Fibroblast of skin of right biceps (primary cell): ENCODE results near the gene TMEM117.
"Not testable (repeated sequence)": the region's sequence is repeated elsewhere in the genome, so short reads cannot be mapped to it uniquely, and the experiment has no call there.

Source experiments
- DNase-seq: peaks from one replicate; pipeline ENCODE4 v3.0.0-alpha.2; 2013

TMEM117 gene

GRCh38 chr12:43841253-43841652 is 5.4 kb downstream of the TMEM117 start:
- no peak for DNase-seq

DNA sequence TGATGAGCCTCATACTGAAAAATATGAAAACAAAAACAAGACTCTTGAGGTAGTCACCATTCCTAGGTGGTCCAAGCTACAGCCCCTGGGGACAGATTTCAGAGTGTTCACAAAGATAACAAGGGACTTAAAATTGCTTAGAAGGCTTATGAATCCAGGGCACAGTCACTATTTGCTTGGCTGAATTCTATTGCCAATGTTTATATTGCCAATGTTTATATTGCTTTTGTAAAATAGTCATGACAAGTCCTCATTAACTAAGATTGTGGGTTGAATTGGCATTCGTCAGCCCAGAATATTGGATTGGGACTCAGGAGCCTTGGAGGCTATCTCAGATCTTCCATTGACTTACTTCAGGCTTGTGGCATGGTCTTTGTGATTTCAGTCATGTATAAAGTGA is 6.4 kb downstream of the TMEM117 start:
- no peak for DNase-seq

- DNase-seq = peak; percentile 57
These were observed 11.7 kb downstream of the TMEM117 start for GRCh38 chr12:43847425-43848225.

GRCh38 chr12:43848226-43848507 is 12.3 kb downstream of the TMEM117 start:
- no peak for DNase-seq

GRCh38 chr12:43848786-43849185 is 12.9 kb downstream of the TMEM117 start:
- no peak for DNase-seq

DNA sequence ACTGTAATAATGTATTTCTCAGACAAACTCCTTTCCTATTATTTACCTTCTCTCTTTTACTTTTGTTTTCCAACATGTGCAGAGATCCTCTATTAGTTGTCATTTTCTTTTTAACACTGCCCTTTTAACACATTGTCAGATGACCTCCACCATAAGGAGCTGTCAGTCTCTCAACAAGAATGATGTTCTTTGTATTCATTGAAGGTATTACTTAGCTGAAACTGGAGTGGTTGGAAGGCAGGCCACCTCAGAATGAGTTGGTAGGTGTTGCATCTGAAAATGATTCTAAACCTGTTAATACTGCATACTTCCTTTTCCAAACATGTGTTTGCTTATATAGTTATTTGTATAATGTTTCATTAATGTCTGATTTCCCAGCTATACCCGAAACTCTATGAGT is 16.9 kb downstream of the TMEM117 start:
- no peak for DNase-seq

DNA sequence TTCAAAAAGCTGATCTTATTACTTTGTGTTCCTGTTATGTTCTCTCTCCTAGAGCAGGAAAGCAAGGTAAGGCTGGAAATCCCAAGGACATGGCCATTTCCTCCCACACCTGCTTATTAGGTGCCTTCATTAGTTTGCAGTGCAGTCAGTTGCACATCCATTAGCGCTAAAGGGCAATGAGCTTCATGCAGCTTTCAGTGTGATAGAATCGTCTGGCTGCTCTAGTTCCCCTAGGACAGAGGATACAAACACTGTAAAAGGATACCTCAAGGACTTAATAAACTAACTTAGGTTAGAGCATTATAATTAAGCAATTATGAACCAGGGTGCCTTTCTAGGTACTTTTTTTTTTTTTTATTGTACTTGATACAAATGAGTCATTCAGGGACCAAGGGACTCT is 21.1 kb downstream of the TMEM117 start:
- no peak for DNase-seq

DNA sequence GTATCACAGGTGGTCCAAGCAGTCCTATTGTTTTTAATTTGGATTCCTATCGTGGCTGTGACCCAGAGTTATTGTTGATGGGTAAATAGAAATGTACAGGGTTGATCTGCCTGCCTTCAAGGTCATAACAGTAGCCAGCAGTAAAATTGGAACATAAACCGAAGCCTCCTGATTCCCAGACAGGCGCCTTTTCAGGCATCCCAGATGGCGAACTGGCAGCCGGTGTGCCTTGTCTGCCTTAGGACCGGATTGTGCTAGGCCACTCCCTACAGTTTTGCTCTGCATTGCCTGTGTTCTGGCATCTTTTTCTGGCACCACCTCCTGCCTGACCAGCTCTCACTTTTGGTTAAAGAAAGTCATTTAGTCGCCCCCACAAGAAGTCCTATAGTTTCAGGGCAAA is 22.2 kb downstream of the TMEM117 start:
- DNase-seq = no peak

GRCh38 chr12:43858991-43859390 is 23.1 kb downstream of the TMEM117 start:
- no peak for DNase-seq

DNA sequence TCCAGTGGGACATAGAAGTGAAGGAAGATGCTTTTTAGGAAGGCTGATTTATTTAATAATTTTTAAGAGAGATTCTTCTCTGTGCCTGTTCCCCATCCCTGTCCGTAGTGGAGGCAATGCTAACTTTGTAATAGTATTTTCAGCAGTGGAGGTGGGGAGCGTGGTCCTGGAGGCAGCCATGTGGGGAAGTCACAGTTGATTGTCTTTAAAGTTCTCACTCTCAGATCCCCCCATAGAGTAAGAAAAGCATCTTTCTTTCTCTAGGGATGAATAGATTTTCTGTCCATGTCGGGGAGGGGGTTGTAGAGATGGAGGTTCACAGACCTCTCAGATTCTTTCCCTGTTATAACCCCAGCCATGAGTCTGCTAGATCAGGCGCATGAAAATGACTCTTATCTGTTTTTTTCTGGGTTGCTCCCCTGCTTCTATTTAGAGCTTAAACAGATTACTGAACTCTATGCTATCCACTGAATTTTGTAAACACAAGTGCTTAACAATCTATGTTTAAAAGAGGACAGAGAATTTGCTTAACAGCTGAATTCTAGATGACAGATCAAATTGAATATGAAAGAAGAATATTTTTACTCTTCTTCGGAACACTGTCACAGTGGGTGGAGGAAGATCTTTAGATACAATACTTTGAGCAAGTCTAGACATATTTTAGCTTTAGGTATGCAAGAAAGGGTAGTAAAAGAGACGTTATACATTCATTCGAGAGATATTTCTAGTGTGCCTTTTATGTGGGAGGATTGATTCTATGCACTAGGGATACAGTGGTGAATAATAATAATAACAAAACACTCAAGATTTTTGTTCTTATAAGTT is 25.3 kb downstream of the TMEM117 start:
- no peak for DNase-seq

DNA sequence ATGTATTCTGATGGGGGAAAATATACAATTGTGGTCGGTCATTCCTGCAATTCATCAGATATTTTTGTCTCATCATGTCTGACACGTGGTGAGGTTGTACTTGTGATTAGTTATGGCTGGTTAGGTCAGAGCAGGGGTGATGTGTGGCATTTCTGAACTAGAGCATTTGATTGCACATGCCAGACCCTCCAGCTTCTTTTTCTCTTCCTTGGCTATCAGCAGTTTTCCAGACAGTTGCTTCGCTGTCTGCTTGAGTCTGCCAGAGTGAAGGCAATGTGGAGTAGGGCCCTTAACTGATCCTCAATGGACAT is 25.9 kb downstream of the TMEM117 start:
- DNase-seq = no peak

GRCh38 chr12:43863770-43864366 is 28.0 kb downstream of the TMEM117 start:
- no peak for DNase-seq

DNA sequence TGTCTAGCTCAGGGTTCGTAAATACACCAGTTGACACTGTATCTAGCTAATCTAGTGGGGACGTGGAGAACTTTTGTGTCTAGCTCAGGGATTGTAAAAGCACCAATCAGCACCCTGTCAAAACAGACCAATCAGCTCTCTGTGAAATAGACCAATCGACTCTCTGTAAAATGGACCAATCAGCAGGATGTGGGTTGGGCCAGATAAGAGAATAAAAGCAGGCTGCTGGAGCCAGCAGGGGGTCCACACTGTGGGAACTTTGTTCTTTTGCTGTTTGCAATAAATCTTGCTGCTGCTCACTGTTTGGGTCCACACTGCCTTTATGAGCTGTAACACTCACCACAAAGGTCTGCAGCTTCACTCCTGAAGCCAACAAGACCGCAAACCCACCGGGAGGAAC is 28.7 kb downstream of the TMEM117 start:
- DNase-seq = not testable (repeated sequence)

GRCh38 chr12:43869184-43869583 is 33.3 kb downstream of the TMEM117 start:
- no peak for DNase-seq

DNA sequence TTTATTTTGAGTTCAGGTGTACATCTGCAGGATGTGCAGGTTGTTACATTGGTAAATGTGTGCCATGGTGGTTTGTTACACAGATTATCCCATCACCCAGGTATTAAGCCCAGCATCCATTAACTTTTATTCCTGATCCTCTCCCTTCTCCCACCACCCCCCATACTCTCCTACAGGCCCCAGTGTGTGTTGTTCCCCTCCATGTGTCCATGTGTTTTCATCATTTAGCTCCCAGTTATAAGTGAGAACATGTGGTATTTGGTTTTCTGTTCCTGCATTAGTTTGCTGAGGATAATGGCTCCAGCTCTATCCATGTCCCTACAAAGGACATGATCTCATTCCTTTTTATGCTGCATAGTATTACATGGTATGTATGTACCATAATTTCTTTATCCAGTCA is 33.9 kb downstream of the TMEM117 start:
- not testable (repeated sequence) for DNase-seq

DNA sequence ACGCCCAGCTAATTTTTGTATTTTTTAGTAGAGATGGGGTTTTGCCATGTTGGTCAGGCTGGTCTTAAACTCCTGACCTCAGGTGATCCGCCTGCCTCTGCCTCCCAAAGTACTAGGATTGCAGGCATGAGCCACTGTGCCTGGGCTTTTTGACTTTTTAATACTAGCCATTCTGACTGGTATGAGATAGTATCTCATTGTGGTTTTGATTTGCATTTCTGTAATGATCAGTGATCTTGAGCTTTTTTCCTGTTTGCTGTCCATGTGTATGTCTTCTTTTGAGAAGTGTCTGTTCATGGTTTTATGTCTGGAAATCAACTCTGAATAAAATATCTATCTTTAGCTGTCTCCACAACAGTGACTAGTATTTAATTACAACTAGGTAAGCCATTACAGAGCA is 35.4 kb downstream of the TMEM117 start:
- not testable (repeated sequence) for DNase-seq

- no peak for DNase-seq
These were observed 36.5 kb downstream of the TMEM117 start for GRCh38 chr12:43872396-43872795.

GRCh38 chr12:43878050-43878449 is 42.2 kb downstream of the TMEM117 start:
- DNase-seq = no peak

GRCh38 chr12:43880547-43880946 is 44.7 kb downstream of the TMEM117 start:
- DNase-seq = no peak

DNA sequence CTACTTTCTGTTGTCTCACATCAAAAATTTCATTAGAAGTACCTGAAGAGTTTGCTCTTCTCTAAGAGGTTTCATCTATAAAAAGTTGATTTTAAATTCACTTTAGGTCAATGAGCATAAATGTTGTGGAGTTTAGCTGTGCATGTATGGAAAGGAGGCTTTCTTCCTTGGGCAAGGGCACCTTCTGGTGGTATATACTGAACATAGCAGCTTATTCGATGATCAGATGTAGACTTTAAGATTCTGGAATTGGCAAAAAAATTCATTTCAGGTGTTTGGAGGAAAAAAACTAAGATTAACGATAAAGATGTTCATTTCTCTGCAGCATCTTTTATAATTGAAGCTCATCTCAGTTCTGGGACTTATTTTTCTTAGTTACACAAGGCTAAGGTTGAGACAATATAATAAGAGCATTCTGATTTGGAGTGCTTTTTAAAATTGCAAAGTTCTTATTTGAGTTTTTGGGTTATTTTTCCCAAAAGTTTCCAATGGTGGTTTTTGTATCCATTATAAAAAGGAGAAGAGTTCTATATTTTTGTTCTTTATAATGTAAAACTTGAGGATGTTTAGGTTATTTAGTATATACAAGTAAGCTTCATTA is 46.8 kb downstream of the TMEM117 start:
- peak; percentile 51 for DNase-seq

DNA sequence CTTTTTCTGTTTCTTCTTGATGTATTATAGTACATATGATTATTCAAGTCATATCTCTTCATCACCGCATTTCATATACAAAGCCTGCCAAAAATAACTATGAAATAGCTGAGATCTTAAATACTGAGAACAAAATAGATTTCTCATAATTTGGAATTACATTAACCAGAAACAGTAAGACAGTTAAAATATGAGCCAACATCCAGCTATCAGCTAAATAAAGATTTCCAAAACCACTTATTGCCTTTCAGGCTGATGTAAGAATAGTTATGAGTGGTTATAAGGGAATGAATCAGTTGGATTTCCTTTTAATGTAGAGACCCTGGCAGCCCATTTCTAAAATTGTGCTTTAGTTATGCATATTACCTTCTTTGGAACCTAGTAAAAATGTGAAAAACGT is 47.4 kb downstream of the TMEM117 start:
- peak; percentile 17 for DNase-seq

- DNase-seq = peak; percentile 8
These were observed 47.9 kb downstream of the TMEM117 start for GRCh38 chr12:43883748-43884147.

GRCh38 chr12:43884683-43885410 is 49.0 kb downstream of the TMEM117 start:
- no peak for DNase-seq
